HepG2 (cell line): ENCODE data around the gene PTGES. TPM values are rescaled to one million over a fixed set of nuclear protein-coding genes. Genes with fewer than 3 reads are reported as not detected.
A peak's percentile ranks its signal among the peaks of the same experiment; 100 is the strongest.

ENCODE experiments used
- ATAC-seq: fragments of 200-7000 bp; cut with Tn5 transposase; 3 replicates; pipeline ENCODE4 v1.9.1; 2020; ENCODE audit warnings: mild to moderate bottlenecking, moderate library complexity
- BruUV-seq: library from RNA; stranded (reverse); fragments of 400-500 nt; replicated peaks from 2 replicates; lab custom pipeline; 2021; lab: Mats Ljungman, UMichigan
- CTCF ChIA-PET: fragments of 300-600 bp; formaldehyde crosslinking; extraction: SDS; loops from one replicate; lab custom pipeline; 2021; ENCODE audit warnings: low total read pairs, inconsistent platforms, low intra/inter-chr PET ratio; lab: Yijun Ruan, JAX
- POLR2A ChIA-PET: fragments of 350-600 bp; sonication (Branson Sonifier 250); formaldehyde crosslinking; loops from one replicate; lab custom pipeline; 2020; ENCODE audit warnings: antibody characterized with exemption, inconsistent platforms; lab: Yijun Ruan, JAX
- DNase-seq: peaks from one replicate; pipeline ENCODE4 v3.0.0-alpha.2; 2015; ENCODE audit warnings: low spot score
- FAIRE-seq: peaks from 3 replicates; lab custom pipeline; 2011; peaks lifted over from hg19 to GRCh38; lab: Jason Lieb, UNC
- H2AFZ ChIP-seq: one replicate; pipeline ENCODE4 v1.6.1; 2011; ENCODE audit warnings: low read length, inconsistent platforms
- H3K27ac ChIP-seq: fragments of 300-600 bp; 3 replicates; pipeline ENCODE4 v1.8.0; 2011; ENCODE audit warnings: mixed run types, mild to moderate bottlenecking, mixed read lengths, low read length, inconsistent platforms; ENCODE audit not compliant: insufficient read depth; ENCODE audit errors: extremely low read length
- H3K27me3 ChIP-seq, 2 experiments: fragments of 200-600 bp in 1 of 2; 2 replicates in 1 of 2; 3 replicates in 1 of 2; pipeline versions ENCODE4 v1.6.0 to v1.8.0; 2011; ENCODE audit warnings: low read length in 2 of 2, mild to moderate bottlenecking in 2 of 2, moderate library complexity in 2 of 2, inconsistent platforms in 1 of 2; ENCODE audit not compliant: insufficient read depth in 2 of 2, control insufficient read depth in 1 of 2
- H3K36me3 ChIP-seq, 2 experiments: fragments of 200-600 bp in 1 of 2; replicated peaks in 1 of 2; 2 replicates in 1 of 2; 3 replicates in 1 of 2; pipeline versions ENCODE4 v1.5.1 to v1.8.0; 2011; ENCODE audit warnings: low read length in 2 of 2, inconsistent platforms in 1 of 2; ENCODE audit not compliant: insufficient read depth in 2 of 2, control insufficient read depth in 1 of 2
- H3K4me1 ChIP-seq: 2 replicates; pipeline ENCODE4 v1.5.1; 2012; ENCODE audit warnings: low read length, inconsistent platforms; ENCODE audit not compliant: insufficient read depth
- H3K4me2 ChIP-seq: 2 replicates; pipeline ENCODE4 v1.6.0; 2011; ENCODE audit warnings: low read depth, low read length, inconsistent platforms
- H3K4me3 ChIP-seq, 3 experiments: fragments of 200-600 bp in 1 of 3; sonication (generic), shearing (Covaris generic) in 1 of 3; replicated peaks in 1 of 3; 2 replicates each; pipeline ENCODE4 v1.5.1; 2011 to 2016; ENCODE audit warnings: low read length in 3 of 3, inconsistent platforms in 2 of 3, low read depth in 2 of 3, mild to moderate bottlenecking in 2 of 3, control low read depth in 1 of 3, mixed read lengths in 1 of 3; ENCODE audit not compliant: insufficient read depth in 1 of 3
- H3K79me2 ChIP-seq: one replicate; pipeline ENCODE4 v1.6.1; 2011; ENCODE audit warnings: low read length, inconsistent platforms; ENCODE audit not compliant: insufficient read depth
- H3K9ac ChIP-seq: 2 replicates; pipeline ENCODE4 v1.6.0; 2011; ENCODE audit warnings: mild to moderate bottlenecking, low read depth, low read length, inconsistent platforms; ENCODE audit not compliant: insufficient read depth
- H3K9me3 ChIP-seq: 2 replicates; pipeline ENCODE4 v1.5.1; 2012; ENCODE audit warnings: mild to moderate bottlenecking, low read length
- H4K20me1 ChIP-seq: 2 replicates; pipeline ENCODE4 v1.6.0; 2011; ENCODE audit warnings: inconsistent platforms, mild to moderate bottlenecking, low read length, moderate library complexity; ENCODE audit not compliant: insufficient read depth
- CHD2 ChIP-seq: IDR thresholded peaks from 2 replicates; pipeline ENCODE4 v1.6.1; 2011; ENCODE audit warnings: low read depth, low read length, improper control_type of control experiment
- GABPA ChIP-seq, 2 experiments: IDR thresholded peaks; 2 replicates each; pipeline ENCODE4 v1.6.1; 2011 to 2016; ENCODE audit warnings: low read depth in 2 of 2, low read length in 1 of 2, missing biosample characterization in 1 of 2, missing genetic modification characterization in 1 of 2
- KDM5B ChIP-seq: sonication (generic); formaldehyde crosslinking; IDR thresholded peaks from 2 replicates; pipeline ENCODE4 v1.4.0; 2020; ENCODE audit warnings: missing genetic modification reagents, mild to moderate bottlenecking, borderline replicate concordance
- RAD51 ChIP-seq: fragments of 450-650 bp; IDR thresholded peaks from 2 replicates; pipeline ENCODE4 v1.6.1; 2016; ENCODE audit warnings: borderline replicate concordance
- SMAD9 ChIP-seq: sonication (generic); formaldehyde crosslinking; IDR thresholded peaks from 2 replicates; pipeline ENCODE4 v1.5.1; 2020; ENCODE audit warnings: mild to moderate bottlenecking, missing genetic modification reagents
- TBX3 ChIP-seq: fragments of 450-650 bp; IDR thresholded peaks from 2 replicates; pipeline ENCODE4 v1.6.1; 2017; ENCODE audit warnings: antibody characterized with exemption, mild to moderate bottlenecking, inconsistent platforms, borderline replicate concordance
- ZBTB3 ChIP-seq: sonication (generic); formaldehyde crosslinking; IDR thresholded peaks from 2 replicates; pipeline ENCODE4 v1.4.0; 2020; ENCODE audit warnings: low read depth, mild to moderate bottlenecking, moderate library complexity, missing genetic modification reagents, borderline replicate concordance
- ZNF644 ChIP-seq: IDR thresholded peaks from 2 replicates; pipeline ENCODE4 v1.6.1; 2016; ENCODE audit warnings: low read depth
- WGBS: methylation state at CpG from one replicate; pipeline ENCODE4 v1.1.6; 2017; ENCODE audit warnings: low lambda C conversion rate; 5-methylcytosine and 5-hydroxymethylcytosine counted together
- in situ Hi-C: cut with HindIII; loops from 2 replicates; pipeline ENCODE4 v1.10.0; 2017; ENCODE audit warnings: low pct_unique_long_range_greater_than_20kb; ENCODE audit not compliant: extremely low pct_ligation_motif_present
- intact Hi-C: fragments of 100-400 bp; cut with micrococcal nuclease; formaldehyde crosslinking; loops from one replicate; pipeline ENCODE4 v1.10.0; 2022; ENCODE audit not compliant: unreplicated experiment
- polyA plus RNA-seq, 8 experiments: library from polyadenylated mRNA; depleted of rRNA in 3 of 8; stranded (reverse) in 7 of 8; unstranded in 1 of 8; fragments of >200 nt; fragmentation: Illumina TruSeq in 4 of 8; extraction: Trizol in 4 of 8; gene quantifications; 2 replicates each; pipeline versions ENCODE4 v1.2.1 to v1.2.3, GENCODE V29; 2011 to 2016; ENCODE audit warnings: low read depth in 4 of 8, missing spikeins in 1 of 8, mixed read lengths in 1 of 8; ENCODE audit not compliant: insufficient read depth in 1 of 8
- total RNA-seq, 5 experiments: library from RNA; depleted of rRNA; stranded (reverse); fragments of >200 nt; fragmentation: Illumina TruSeq; extraction: Trizol; gene quantifications; 2 replicates each; pipeline ENCODE4 v1.2.3, GENCODE V29; 2016; ENCODE audit warnings: low read depth in 1 of 5
- TF ChIP-seq, protein P1 (sequence below), 2 experiments: sonication (generic) in 1 of 2; formaldehyde crosslinking in 1 of 2; IDR thresholded peaks; 2 replicates each; pipeline versions ENCODE4 v1.4.0 to v1.6.1; 2016 to 2020; ENCODE audit warnings: borderline replicate concordance in 1 of 2, low read depth in 1 of 2, mild to moderate bottlenecking in 1 of 2, missing genetic modification reagents in 1 of 2
- TF ChIP-seq, protein P2 (sequence below), 2 experiments: sonication (generic) in 1 of 2; formaldehyde crosslinking in 1 of 2; IDR thresholded peaks; 2 replicates each; pipeline versions ENCODE4 v1.5.1 to v1.6.1; 2011 to 2020; ENCODE audit warnings: borderline replicate concordance in 1 of 2, low read depth in 1 of 2, low read length in 1 of 2, mild to moderate bottlenecking in 1 of 2, missing genetic modification reagents in 1 of 2, moderate library complexity in 1 of 2

The PTGES gene
- total and polyA plus RNA-seq, 2 of the 13 experiments (the other 11 are each of a cell fraction or from before 2014, with no cell fraction given): 0.07 TPM; not detected in 1

DNA sequence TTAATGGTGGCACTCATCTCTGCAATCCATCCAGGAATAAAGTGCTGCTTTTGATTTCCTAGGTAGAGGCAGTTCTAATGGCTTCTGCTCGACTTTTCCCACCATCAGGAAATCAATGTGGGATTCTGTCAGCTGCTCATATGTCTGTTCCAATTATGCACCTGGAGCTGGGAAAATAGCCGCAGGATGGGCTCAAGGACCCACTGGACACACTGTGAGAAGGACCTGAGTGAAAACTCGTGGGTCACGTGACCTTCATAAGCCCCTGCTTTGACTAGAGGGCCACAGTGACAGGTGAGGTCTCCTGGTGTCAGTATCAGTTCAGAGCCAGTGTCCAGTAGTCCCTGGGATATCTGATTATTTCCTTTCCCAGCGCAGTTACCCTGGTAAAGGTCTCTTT lies 17.9 kb upstream of the PTGES start:
- H3K9ac ChIP-seq: no peak overlapping the region
- H4K20me1 ChIP-seq: no peaks in the 10 kb centered on the region
- ATAC-seq (no peak), FAIRE-seq (no peak), DNase-seq (no peak)
- POLR2A ChIA-PET: no interaction called here
- no peak overlapping the region for H3K4me2 ChIP-seq
- 27% methylated on average over 5 of the region's 5 CpGs for WGBS
- intact Hi-C loops (no loop called here), in situ Hi-C loops (no loop called here)
- H3K9me3 ChIP-seq: no peaks in the 10 kb centered on the region
- CTCF ChIA-PET: no interaction called here
- no peaks in the 10 kb centered on the region for H3K36me3 ChIP-seq
- TF ChIP-seq CHD2 (no peak), RAD51 (peak; percentile 72; the same call in 1 of the 2 replicates), TBX3 (no peak), SMAD9 (CRISPR knock-in tag) (no peak), ZNF644 (CRISPR knock-in tag) (no peak), KDM5B (CRISPR knock-in tag) (no peak), ZBTB3 (CRISPR knock-in tag) (no peak), GABPA (IDR thresholded peaks at IDR 0.05; ENCODE audit: low read depth, low read length) (no peak), GABPA (CRISPR knock-in tag; IDR thresholded peaks at IDR 0.05; ENCODE audit: low read depth) (no peak)
- TF ChIP-seq, protein P1, sequence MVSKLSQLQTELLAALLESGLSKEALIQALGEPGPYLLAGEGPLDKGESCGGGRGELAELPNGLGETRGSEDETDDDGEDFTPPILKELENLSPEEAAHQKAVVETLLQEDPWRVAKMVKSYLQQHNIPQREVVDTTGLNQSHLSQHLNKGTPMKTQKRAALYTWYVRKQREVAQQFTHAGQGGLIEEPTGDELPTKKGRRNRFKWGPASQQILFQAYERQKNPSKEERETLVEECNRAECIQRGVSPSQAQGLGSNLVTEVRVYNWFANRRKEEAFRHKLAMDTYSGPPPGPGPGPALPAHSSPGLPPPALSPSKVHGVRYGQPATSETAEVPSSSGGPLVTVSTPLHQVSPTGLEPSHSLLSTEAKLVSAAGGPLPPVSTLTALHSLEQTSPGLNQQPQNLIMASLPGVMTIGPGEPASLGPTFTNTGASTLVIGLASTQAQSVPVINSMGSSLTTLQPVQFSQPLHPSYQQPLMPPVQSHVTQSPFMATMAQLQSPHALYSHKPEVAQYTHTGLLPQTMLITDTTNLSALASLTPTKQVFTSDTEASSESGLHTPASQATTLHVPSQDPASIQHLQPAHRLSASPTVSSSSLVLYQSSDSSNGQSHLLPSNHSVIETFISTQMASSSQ (IDR thresholded peaks at IDR 0.05; ENCODE audit: low read depth): no peak
- TF ChIP-seq, protein P1 (CRISPR knock-in tag; IDR thresholded peaks at IDR 0.05; ENCODE audit: borderline replicate concordance): no peak
- TF ChIP-seq, protein P2, sequence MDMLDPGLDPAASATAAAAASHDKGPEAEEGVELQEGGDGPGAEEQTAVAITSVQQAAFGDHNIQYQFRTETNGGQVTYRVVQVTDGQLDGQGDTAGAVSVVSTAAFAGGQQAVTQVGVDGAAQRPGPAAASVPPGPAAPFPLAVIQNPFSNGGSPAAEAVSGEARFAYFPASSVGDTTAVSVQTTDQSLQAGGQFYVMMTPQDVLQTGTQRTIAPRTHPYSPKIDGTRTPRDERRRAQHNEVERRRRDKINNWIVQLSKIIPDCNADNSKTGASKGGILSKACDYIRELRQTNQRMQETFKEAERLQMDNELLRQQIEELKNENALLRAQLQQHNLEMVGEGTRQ (IDR thresholded peaks at IDR 0.05; ENCODE audit: low read depth, low read length): peak; percentile 51
- TF ChIP-seq, protein P2 (CRISPR knock-in tag; IDR thresholded peaks at IDR 0.05; ENCODE audit: borderline replicate concordance): no peak
- H3K4me3 ChIP-seq: no peak overlapping the region
- no peaks in the 10 kb centered on the region for H3K79me2 ChIP-seq
- H3K27ac ChIP-seq: no peak overlapping the region
- peaks cover 0 to 12% of the 10 kb centered on the region in 2 experiments; a peak in 2 of 5 replicates for H3K27me3 ChIP-seq
- BruUV-seq: no TSS peak
- H3K4me1 ChIP-seq: peaks cover 13% of the 10 kb centered on the region
- H2AFZ ChIP-seq: no peak overlapping the region
